ENCODE data around the gene HES1. TPM values are rescaled to one million over a fixed set of nuclear protein-coding genes. Genes with fewer than 3 reads are reported as not detected.

The HES1 gene
- polyA plus RNA-seq, 1 donor (not counting 4 experiments of a cell fraction or from before 2014, with no cell fraction given), result 138 TPM

GRCh38 chr3:194187233-194187944 lies 51.4 kb downstream of the HES1 start:
- Histone ChIP-seq H3K36me3 (ENCODE audit: control insufficient read depth in 2 of 2, extremely low read depth in 1 of 2, insufficient read depth in 2 of 2, low read length in 2 of 2) (no peaks in the 10 kb centered on the region), H4K20me1 (ENCODE audit: control insufficient read depth, extremely low read depth, insufficient read depth, low read length) (no peaks in the 10 kb centered on the region), H3K4me1 (ENCODE audit: control insufficient read depth, extremely low read depth, insufficient read depth, low read length) (no peaks in the 10 kb centered on the region), H3K4me3 (ENCODE audit: control insufficient read depth in 2 of 3, extremely low read depth in 1 of 3, insufficient read depth in 2 of 3, low read depth in 1 of 3, low read length in 3 of 3) (no peak overlapping the region), H3K9me3 (ENCODE audit: control insufficient read depth, low read depth, low read length) (no peaks in the 10 kb centered on the region), H3K9me1 (ENCODE audit: control insufficient read depth, extremely low read depth, insufficient read depth, low read length) (no peaks in the 10 kb centered on the region), H3K27me3 (ENCODE audit: control insufficient read depth, extremely low read depth, insufficient read depth, low read length) (no peaks in the 10 kb centered on the region), H3K79me2 (ENCODE audit: control insufficient read depth, insufficient read depth, low read length) (no peaks in the 10 kb centered on the region), H3K4me2 (ENCODE audit: control insufficient read depth, extremely low read depth, insufficient read depth, low read depth, low read length) (no peak overlapping the region), H2AFZ (ENCODE audit: control insufficient read depth, low read length) (no peak overlapping the region), H3K9ac (ENCODE audit: control insufficient read depth, extremely low read depth, insufficient read depth, low read length) (no peak overlapping the region), H3K27ac (ENCODE audit: control insufficient read depth, insufficient read depth, low read length) (no peak overlapping the region)
- TF ChIP-seq CTCF (optimal IDR thresholded peaks at IDR 0.05 in 1 of 3, IDR thresholded peaks at IDR 0.05 in 1 of 3, conservative IDR thresholded peaks at IDR 0.05 in 1 of 3; ENCODE audit: extremely low read depth in 1 of 3, insufficient read depth in 2 of 3, low read length in 3 of 3), result no peak
- no peak for TF ChIP-seq EZH2 (IDR thresholded peaks at IDR 0.05; ENCODE audit: low read length)
- DNase-seq (ENCODE audit: low read depth, low spot score) (no peak), FAIRE-seq (no peak)
- dilution Hi-C loops (cut with MboI; ENCODE audit: extremely low pct_ligation_motif_present, low sequenced_read_pairs), result no loop called here

Small RNA genes within 50 kb of the gene (small RNA-seq; reads per million reads assigned to genes)
- 0 reads per million in 3 experiments for gene RN7SL215P (ENCODE audit: insufficient read length in 3 of 3, low read depth in 3 of 3, low replicate concordance in 1 of 3)

Other genes with a start within 250 kb of the HES1 start
- not detected in 3 replicates for gene CPN2, start 215.2 kb downstream of the HES1 start, polyA plus RNA-seq
- not detected in 3 replicates for gene LRRC15, start 233.6 kb downstream of the HES1 start, polyA plus RNA-seq

Data from keratinocyte (primary cell).